ENCODE data around the gene KAZN. TPM values are rescaled to one million over a fixed set of nuclear protein-coding genes. Genes with fewer than 3 reads are reported as not detected.

KAZN gene
- polyA plus RNA-seq, 1 experiment, result 3.7 TPM

GRCh38 chr1:14741532-14741931, 143.0 kb downstream of the KAZN start:
- POLR2A ChIA-PET, result interaction anchor here (0.6 to 1.1 kb wide), 2 partner anchors 9 to 204 kb away, joined by 4 to 6 read pairs; no protein-coding TSS in a partner anchor
- H3K9me3 ChIP-seq (ENCODE audit: control insufficient read depth, insufficient read depth, low read length), result no peaks in the 10 kb centered on the region
- no peak for DNase-seq (ENCODE audit: low read depth, low spot score)
- no peak for TF ChIP-seq CTCF (IDR thresholded peaks at IDR 0.05; ENCODE audit: low read depth, low read length)
- peak overlapping the region; percentile 90 for H3K27ac ChIP-seq (ENCODE audit: low read depth, low read length)
- CTCF ChIA-PET, result interaction anchor here (1.5 kb wide), 1 partner anchor 9 kb away, joined by 8 read pairs; no protein-coding TSS in a partner anchor
- no peak overlapping the region for H3K4me3 ChIP-seq (ENCODE audit: low read depth, low read length)
- H3K27me3 ChIP-seq (ENCODE audit: control insufficient read depth, insufficient read depth, low read length), result peaks cover 5% of the 10 kb centered on the region

DNA sequence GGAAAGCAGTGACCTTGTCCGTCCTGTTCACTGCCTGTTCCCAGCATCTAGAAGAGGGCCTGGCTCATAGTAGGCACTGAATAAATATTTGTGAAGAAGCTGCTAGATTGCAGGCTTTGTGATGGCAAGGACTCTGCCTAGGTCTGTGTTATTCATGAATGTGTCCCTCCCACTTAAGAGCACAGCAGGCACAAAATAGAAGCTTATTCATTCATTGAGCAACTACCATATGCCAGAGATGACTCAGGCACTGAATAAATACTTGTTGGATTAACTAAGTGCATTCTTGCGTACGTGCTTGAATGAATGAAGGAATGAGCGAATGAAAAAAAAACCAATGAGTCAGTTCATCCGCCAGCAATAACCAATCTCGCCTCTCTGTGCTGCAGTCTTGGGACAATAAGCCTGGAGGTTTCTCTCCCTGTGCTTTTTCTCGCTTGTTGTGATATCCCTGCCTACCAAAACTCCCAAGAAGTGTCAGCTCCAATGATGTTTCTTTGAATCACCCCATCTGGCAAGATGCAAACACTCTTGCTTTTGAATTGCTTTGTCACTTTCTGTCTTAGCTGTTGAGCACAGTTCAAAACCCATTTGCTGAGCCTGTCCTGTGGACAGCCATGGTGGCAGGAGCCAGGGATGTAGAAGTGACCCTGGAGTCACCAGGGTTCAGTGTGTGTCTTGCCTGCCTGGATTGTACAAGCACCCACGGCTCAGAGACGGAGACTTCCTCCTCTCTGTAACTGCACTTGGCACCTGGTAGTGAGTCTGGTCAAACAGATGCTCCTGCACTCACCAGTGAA, 143.9 kb downstream of the KAZN start:
- H3K4me3 ChIP-seq (ENCODE audit: low read depth, low read length), result no peak overlapping the region
- peak overlapping the region; percentile 91 for H3K27ac ChIP-seq (ENCODE audit: low read depth, low read length)
- ChIA-PET POLR2A (interaction anchor here (0.6 to 1.1 kb wide), 2 partner anchors 8 to 203 kb away, joined by 4 to 6 read pairs; no protein-coding TSS in a partner anchor), CTCF (interaction anchor here (1.5 kb wide), 1 partner anchor 10 kb away, joined by 8 read pairs; no protein-coding TSS in a partner anchor)
- no peaks in the 10 kb centered on the region for H3K9me3 ChIP-seq (ENCODE audit: control insufficient read depth, insufficient read depth, low read length)
- peaks cover 5% of the 10 kb centered on the region for H3K27me3 ChIP-seq (ENCODE audit: control insufficient read depth, insufficient read depth, low read length)
- DNase-seq (ENCODE audit: low read depth, low spot score), result peak; percentile 91
- no peak for TF ChIP-seq CTCF (IDR thresholded peaks at IDR 0.05; ENCODE audit: low read depth, low read length)

DNA sequence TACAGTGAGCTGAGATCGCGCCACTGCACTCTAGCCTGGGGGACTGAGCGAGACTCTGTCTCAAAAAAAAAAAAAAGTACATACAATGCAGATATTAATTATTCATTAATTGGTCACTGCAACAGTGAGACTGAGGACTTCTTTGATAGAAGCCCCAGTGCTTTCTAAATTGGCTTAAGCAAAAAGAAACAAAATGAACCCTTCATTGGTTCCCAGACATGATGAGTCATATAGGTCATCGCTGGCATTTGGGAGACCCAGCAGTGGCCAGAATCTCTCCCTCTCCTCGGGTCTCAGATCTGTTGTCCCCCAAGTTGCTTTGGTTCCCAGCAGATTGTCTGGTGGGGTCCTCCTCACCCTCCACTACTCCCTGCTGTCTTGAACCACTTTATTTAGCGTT, 144.9 kb downstream of the KAZN start:
- Histone ChIP-seq H3K27ac (ENCODE audit: low read depth, low read length) (no peak overlapping the region), H3K27me3 (ENCODE audit: control insufficient read depth, insufficient read depth, low read length) (peaks cover 3% of the 10 kb centered on the region), H3K9me3 (ENCODE audit: control insufficient read depth, insufficient read depth, low read length) (no peaks in the 10 kb centered on the region), H3K4me3 (ENCODE audit: low read depth, low read length) (no peak overlapping the region)
- no peak for TF ChIP-seq CTCF (IDR thresholded peaks at IDR 0.05; ENCODE audit: low read depth, low read length)
- ChIA-PET POLR2A (no interaction called here), CTCF (interaction anchor here (0.7 kb wide), 1 partner anchor 304 kb away, joined by 3 read pairs; no protein-coding TSS in a partner anchor)
- no peak for DNase-seq (ENCODE audit: low read depth, low spot score)

- Histone ChIP-seq H3K9me3 (ENCODE audit: control insufficient read depth, insufficient read depth, low read length) (no peaks in the 10 kb centered on the region), H3K4me3 (ENCODE audit: low read depth, low read length) (no peak overlapping the region), H3K27ac (ENCODE audit: low read depth, low read length) (no peak overlapping the region), H3K27me3 (ENCODE audit: control insufficient read depth, insufficient read depth, low read length) (no peaks in the 10 kb centered on the region)
- no peak for DNase-seq (ENCODE audit: low read depth, low spot score)
- POLR2A ChIA-PET, result no interaction called here
- CTCF ChIA-PET, result interaction anchor here (1.0 kb wide), 1 partner anchor 34 kb away, joined by 4 read pairs; no protein-coding TSS in a partner anchor
- TF ChIP-seq CTCF (IDR thresholded peaks at IDR 0.05; ENCODE audit: low read depth, low read length), result no peak
These were observed 146.7 kb downstream of the KAZN start for GRCh38 chr1:14745001-14745720.
